ENCODE data around the gene NPAS1. TPM values are rescaled to one million over a fixed set of nuclear protein-coding genes. Genes with fewer than 3 reads are reported as not detected.

NPAS1 gene
- polyA plus RNA-seq, 1 donor (not counting 4 experiments of a cell fraction or from before 2014, with no cell fraction given), result 0.42 TPM

GRCh38 chr19:47036097-47036651 lies 16.5 kb downstream of the NPAS1 start:
- Histone ChIP-seq H3K27me3 (ENCODE audit: control insufficient read depth, extremely low read depth, insufficient read depth, low read length) (no peaks in the 10 kb centered on the region), H3K4me2 (ENCODE audit: control insufficient read depth, extremely low read depth, insufficient read depth, low read depth, low read length) (peak overlapping the region; percentile 97), H3K4me1 (ENCODE audit: control insufficient read depth, extremely low read depth, insufficient read depth, low read length) (peaks cover 14% of the 10 kb centered on the region), H3K9ac (ENCODE audit: control insufficient read depth, extremely low read depth, insufficient read depth, low read length) (peak overlapping the region; percentile 62), H4K20me1 (ENCODE audit: control insufficient read depth, extremely low read depth, insufficient read depth, low read length) (no peaks in the 10 kb centered on the region), H2AFZ (ENCODE audit: control insufficient read depth, low read length) (peak overlapping the region; percentile 84), H3K9me1 (ENCODE audit: control insufficient read depth, extremely low read depth, insufficient read depth, low read length) (no peaks in the 10 kb centered on the region), H3K79me2 (ENCODE audit: control insufficient read depth, insufficient read depth, low read length) (no peaks in the 10 kb centered on the region), H3K4me3 (ENCODE audit: control insufficient read depth in 2 of 3, extremely low read depth in 1 of 3, insufficient read depth in 2 of 3, low read depth in 1 of 3, low read length in 3 of 3) (peak overlapping the region; percentile 42 to 77 (median 70)), H3K27ac (ENCODE audit: control insufficient read depth, insufficient read depth, low read length) (peak overlapping the region; percentile 39), H3K9me3 (ENCODE audit: control insufficient read depth, low read depth, low read length) (no peaks in the 10 kb centered on the region), H3K36me3 (ENCODE audit: control insufficient read depth in 2 of 2, extremely low read depth in 1 of 2, insufficient read depth in 2 of 2, low read length in 2 of 2) (no peaks in the 10 kb centered on the region)
- no peak for DNase-seq (ENCODE audit: low read depth, low spot score)
- TF ChIP-seq, protein P1, sequence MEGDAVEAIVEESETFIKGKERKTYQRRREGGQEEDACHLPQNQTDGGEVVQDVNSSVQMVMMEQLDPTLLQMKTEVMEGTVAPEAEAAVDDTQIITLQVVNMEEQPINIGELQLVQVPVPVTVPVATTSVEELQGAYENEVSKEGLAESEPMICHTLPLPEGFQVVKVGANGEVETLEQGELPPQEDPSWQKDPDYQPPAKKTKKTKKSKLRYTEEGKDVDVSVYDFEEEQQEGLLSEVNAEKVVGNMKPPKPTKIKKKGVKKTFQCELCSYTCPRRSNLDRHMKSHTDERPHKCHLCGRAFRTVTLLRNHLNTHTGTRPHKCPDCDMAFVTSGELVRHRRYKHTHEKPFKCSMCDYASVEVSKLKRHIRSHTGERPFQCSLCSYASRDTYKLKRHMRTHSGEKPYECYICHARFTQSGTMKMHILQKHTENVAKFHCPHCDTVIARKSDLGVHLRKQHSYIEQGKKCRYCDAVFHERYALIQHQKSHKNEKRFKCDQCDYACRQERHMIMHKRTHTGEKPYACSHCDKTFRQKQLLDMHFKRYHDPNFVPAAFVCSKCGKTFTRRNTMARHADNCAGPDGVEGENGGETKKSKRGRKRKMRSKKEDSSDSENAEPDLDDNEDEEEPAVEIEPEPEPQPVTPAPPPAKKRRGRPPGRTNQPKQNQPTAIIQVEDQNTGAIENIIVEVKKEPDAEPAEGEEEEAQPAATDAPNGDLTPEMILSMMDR (optimal IDR thresholded peaks at IDR 0.05 in 1 of 3, IDR thresholded peaks at IDR 0.05 in 1 of 3, conservative IDR thresholded peaks at IDR 0.05 in 1 of 3; ENCODE audit: extremely low read depth in 1 of 3, insufficient read depth in 2 of 3, low read length in 3 of 3), result no peak
- TF ChIP-seq EZH2 (IDR thresholded peaks at IDR 0.05; ENCODE audit: low read length), result no peak
- dilution Hi-C loops (cut with MboI; ENCODE audit: extremely low pct_ligation_motif_present, low sequenced_read_pairs), result no loop called here
- peak; percentile 26 for FAIRE-seq

- no peak for FAIRE-seq
- dilution Hi-C loops (cut with MboI; ENCODE audit: extremely low pct_ligation_motif_present, low sequenced_read_pairs), result no loop called here
- H3K9me1 ChIP-seq (ENCODE audit: control insufficient read depth, extremely low read depth, insufficient read depth, low read length), result no peaks in the 10 kb centered on the region
Observed at GRCh38 chr19:47037766-47038165, 18.1 kb downstream of the NPAS1 start.

More at GRCh38 chr19:47037766-47038165, 18.1 kb downstream of the NPAS1 start:
- H2AFZ ChIP-seq (ENCODE audit: control insufficient read depth, low read length), result no peak overlapping the region
- H3K4me1 ChIP-seq (ENCODE audit: control insufficient read depth, extremely low read depth, insufficient read depth, low read length), result peaks cover 14% of the 10 kb centered on the region
- H3K9ac ChIP-seq (ENCODE audit: control insufficient read depth, extremely low read depth, insufficient read depth, low read length), result no peak overlapping the region
- no peak overlapping the region for H3K4me2 ChIP-seq (ENCODE audit: control insufficient read depth, extremely low read depth, insufficient read depth, low read depth, low read length)
- TF ChIP-seq EZH2 (IDR thresholded peaks at IDR 0.05; ENCODE audit: low read length), result no peak
- TF ChIP-seq, protein P1 (optimal IDR thresholded peaks at IDR 0.05 in 1 of 3, IDR thresholded peaks at IDR 0.05 in 1 of 3, conservative IDR thresholded peaks at IDR 0.05 in 1 of 3; ENCODE audit: extremely low read depth in 1 of 3, insufficient read depth in 2 of 3, low read length in 3 of 3), result no peak
- H3K9me3 ChIP-seq (ENCODE audit: control insufficient read depth, low read depth, low read length), result no peaks in the 10 kb centered on the region
- H3K4me3 ChIP-seq (ENCODE audit: control insufficient read depth in 2 of 3, extremely low read depth in 1 of 3, insufficient read depth in 2 of 3, low read depth in 1 of 3, low read length in 3 of 3), result no peak overlapping the region
- H4K20me1 ChIP-seq (ENCODE audit: control insufficient read depth, extremely low read depth, insufficient read depth, low read length), result no peaks in the 10 kb centered on the region
- H3K27ac ChIP-seq (ENCODE audit: control insufficient read depth, insufficient read depth, low read length), result no peak overlapping the region
- H3K27me3 ChIP-seq (ENCODE audit: control insufficient read depth, extremely low read depth, insufficient read depth, low read length), result no peaks in the 10 kb centered on the region
- no peak for DNase-seq (ENCODE audit: low read depth, low spot score)
- no peaks in the 10 kb centered on the region for H3K36me3 ChIP-seq (ENCODE audit: control insufficient read depth in 2 of 2, extremely low read depth in 1 of 2, insufficient read depth in 2 of 2, low read length in 2 of 2)
- no peaks in the 10 kb centered on the region for H3K79me2 ChIP-seq (ENCODE audit: control insufficient read depth, insufficient read depth, low read length)
